Putamen (tissue), 1 donor: Measurements from ENCODE around the gene STUB1.

Source experiments
- DNase-seq: peaks from one replicate; pipeline ENCODE4 v3.0.0-alpha.2; 2016; ENCODE audit warnings: low spot score

The STUB1 gene

DNA sequence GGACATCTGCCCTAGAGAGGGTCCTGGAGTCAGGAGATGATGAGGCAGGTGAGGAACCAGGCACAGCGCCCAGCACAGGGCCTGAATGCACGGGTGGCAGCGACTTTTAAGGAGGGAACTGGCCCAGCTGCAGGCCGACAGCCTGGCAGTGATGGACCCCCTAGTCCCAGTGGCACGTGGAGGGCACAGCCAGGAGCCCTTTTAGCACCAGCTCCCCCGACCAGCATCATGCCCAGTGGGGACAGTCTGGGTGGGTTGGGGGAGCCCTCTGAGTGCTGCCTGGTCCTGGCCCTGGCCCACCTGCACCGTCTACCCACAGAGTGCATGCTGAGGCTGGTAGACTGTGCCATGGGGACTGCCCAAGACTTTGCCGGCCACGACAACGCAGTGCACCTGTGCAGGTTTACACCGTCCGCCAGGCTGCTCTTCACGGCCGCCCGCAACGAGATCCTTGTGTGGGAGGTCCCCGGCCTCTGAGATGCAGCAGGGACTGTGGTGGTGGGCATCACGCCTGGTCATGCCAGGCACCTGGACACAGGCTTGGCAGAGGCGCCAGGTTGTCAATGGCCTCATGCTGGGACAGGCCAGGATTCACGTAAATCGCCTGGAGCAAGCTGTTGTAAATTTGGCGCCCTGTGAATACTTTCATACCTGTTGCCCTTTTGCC lies 13.0 kb upstream of the STUB1 start:
- DNase-seq: no peak

GRCh38 chr16:667780-668518 lies 12.3 kb upstream of the STUB1 start, which contains the start of gene RHOT2:
TSS of gene RHOT2 (plus strand) at chr16:668132. CDS start at chr16:668200, 68 bp downstream.
- peak; percentile 92 for DNase-seq

- DNase-seq: no peak
These were observed 11.6 kb upstream of the STUB1 start for GRCh38 chr16:668519-669171.

DNA sequence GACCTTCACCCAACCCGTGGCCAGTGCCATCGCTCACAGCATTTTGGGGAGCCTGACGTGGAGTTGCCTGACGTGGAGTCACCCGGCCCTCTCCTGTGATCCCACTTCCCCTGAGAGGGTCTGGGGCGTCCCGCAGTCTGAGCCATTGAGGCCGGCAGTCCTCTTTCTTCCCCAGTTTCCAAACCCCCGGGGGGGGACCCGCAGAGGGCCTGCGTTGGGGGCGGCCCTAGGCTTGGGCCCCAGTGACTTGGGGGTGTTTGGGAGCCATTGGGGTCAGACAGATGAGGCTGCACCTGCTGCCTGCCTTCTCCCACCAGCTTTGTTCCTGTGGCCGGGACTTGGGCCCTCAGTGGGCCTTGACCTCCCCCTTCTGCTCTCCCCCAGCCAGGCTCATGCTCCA lies 10.5 kb upstream of the STUB1 start:
- no peak for DNase-seq

DNA sequence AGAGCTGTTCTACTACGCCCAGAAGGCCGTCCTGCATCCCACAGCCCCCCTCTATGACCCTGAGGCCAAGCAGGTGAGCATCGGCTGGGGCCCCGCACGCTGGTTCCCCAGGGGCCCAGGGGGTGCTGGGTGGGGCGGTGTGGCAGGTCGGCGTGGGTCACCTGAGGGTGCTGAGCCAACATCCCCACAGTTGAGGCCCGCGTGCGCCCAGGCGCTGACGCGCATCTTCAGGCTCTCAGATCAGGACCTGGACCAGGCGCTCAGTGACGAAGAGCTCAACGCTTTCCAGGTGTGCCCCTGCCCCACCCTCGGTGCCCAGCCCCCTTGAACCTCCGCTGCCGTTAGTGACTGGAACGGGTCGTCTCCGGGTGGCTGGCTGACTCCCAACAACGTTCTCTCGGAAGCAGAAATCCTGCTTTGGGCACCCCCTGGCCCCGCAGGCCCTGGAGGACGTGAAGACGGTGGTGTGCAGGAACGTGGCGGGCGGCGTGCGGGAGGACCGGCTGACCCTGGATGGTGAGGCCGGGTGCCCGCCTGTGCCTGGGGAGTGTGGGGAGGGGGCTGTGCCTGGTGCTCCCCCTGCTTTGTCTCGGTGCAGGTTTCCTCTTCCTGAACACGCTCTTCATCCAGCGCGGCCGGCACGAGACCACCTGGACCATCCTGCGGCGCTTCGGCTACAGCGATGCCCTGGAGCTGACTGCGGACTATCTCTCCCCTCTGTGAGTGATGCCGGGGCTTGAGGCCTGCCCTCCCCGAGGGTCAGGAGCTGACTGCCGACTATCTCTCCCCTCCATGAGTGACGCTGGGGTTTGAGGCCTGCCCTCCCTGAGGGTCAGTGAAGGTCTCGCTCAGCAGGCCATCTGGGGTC lies 9.5 kb upstream of the STUB1 start:
- DNase-seq: no peak

GRCh38 chr16:671353-672131 lies 8.7 kb upstream of the STUB1 start:
- no peak for DNase-seq

- DNase-seq: no peak
These were observed 7.8 kb upstream of the STUB1 start for GRCh38 chr16:672371-672770.

DNA sequence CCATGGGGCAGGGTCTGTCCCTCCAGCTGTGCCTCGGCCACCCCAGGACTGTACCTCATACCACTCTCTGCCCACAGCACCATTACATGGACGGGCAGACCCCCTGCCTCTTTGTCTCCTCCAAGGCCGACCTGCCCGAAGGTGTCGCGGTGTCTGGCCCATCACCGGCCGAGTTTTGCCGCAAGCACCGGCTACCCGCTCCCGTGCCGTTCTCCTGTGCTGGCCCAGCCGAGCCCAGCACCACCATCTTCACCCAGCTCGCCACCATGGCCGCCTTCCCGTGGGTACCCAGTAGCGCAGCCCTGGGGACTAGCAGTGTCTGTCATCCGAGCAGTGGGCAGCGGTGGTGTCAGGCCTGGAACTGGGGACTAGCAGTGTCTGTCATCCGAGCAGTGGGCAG lies 7.4 kb upstream of the STUB1 start:
- no peak for DNase-seq

DNA sequence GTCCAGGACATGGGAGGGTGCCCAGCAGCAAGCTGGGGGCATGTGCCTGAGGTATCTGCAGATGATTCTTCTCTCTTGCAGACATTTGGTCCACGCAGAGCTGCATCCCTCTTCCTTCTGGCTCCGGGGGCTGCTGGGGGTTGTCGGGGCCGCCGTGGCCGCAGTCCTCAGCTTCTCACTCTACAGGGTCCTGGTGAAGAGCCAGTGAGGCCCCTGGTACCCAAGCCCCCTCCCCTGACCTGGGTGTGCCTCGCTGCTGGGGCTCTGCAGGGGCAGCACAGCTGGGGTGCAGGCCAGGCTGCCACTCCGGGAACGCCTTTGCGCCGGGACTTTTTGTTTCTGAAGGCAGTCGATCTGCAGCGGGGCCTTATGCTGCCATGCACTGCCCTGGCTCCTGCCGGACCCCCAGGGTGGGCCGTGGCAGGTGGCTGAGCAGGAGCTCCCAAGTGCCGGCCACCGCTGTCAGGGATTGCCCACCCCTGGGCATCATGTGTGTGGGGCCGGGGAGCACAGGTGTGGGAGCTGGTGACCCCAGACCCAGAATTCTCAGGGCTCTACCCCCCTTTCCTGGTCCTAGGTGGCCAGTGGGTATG lies 6.7 kb upstream of the STUB1 start:
- no peak for DNase-seq

- DNase-seq: no peak
These were observed 5.9 kb upstream of the STUB1 start for GRCh38 chr16:674214-674881.

DNA sequence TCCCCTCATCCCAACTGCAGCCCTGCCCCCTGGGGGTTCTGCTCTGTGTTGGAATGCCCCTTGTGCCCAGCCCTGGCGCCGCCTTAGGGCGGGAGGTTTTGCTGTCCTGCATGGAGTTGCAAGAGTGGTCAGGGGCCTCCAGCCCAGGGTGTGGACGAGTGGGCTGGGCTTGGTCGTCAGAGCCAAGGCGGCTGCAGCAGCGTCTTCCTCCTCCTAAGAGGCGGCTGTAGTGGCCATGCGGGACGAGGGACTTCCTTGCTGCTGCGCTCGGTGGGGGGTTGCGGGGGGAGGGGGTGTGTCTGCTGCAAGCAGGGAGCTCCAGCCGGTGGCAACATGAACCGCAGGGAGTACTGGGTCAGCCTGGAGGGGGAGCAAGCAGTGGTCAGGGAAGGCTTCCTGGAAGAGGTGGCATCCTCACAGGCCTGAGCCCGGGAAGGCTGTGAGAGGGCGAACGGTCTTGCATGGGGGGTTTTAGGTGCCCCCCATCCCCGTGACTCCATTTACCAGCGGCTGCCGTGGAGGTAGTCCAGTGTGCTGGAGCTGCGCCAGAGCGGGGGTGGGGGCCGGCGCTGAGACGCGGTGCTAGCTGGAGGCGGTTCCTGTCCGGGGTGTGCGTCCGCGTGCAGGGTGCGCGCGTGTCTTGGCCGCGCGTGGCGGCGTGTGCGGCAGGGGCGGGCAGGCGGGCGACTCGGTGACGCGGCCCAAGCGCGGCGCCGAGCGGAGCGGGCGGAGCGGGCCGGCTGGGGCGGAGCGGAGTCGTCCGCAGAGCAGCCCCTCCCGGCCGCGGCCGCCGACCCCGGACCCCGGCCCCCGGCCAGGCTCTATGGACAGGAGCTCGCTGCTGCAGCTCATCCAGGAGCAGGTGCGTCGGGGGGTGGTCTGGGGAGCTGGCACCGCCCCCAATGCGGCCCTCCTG lies 5.0 kb upstream of the STUB1 start, which contains the start of gene RHBDL1:
TSS of gene RHBDL1 (plus strand) at position 704 of the 916 bp plus-strand sequence. CDS start at position 824, 120 bp downstream.
- no peak for DNase-seq

DNA sequence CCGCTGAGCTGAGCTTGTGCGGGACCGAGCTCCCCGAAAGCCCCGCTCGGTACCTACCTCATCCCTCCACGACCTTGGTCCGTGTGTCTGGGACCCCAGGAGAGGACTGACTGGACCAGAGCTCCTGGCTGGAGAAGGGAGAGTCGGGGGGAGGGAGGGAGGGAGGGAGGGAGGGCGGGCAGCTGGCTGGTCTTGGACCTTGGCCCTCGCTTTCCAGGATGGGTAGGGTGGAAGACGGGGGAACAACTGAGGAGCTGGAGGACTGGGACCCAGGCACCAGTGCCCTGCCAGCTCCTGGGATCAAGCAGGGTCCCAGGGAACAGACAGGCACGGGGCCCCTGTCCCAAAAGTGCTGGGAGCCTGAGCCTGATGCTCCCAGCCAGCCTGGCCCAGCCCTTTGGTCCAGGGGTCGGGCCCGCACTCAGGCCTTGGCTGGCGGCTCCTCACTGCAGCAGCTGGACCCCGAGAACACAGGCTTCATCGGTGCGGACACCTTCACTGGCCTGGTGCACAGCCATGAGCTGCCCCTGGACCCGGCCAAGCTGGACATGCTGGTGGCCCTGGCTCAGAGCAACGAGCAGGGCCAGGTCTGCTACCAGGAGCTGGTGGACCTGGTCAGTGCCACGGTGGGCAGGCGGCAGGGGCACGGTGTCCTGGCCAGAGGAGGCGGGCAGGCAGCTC lies 4.2 kb upstream of the STUB1 start:
- no peak for DNase-seq

GRCh38 chr16:676565-676902 lies 3.7 kb upstream of the STUB1 start:
- no peak for DNase-seq

GRCh38 chr16:676913-677312 lies 3.3 kb upstream of the STUB1 start:
- DNase-seq: no peak

- no peak for DNase-seq
These were observed 2.7 kb upstream of the STUB1 start for GRCh38 chr16:677316-678190.

DNA sequence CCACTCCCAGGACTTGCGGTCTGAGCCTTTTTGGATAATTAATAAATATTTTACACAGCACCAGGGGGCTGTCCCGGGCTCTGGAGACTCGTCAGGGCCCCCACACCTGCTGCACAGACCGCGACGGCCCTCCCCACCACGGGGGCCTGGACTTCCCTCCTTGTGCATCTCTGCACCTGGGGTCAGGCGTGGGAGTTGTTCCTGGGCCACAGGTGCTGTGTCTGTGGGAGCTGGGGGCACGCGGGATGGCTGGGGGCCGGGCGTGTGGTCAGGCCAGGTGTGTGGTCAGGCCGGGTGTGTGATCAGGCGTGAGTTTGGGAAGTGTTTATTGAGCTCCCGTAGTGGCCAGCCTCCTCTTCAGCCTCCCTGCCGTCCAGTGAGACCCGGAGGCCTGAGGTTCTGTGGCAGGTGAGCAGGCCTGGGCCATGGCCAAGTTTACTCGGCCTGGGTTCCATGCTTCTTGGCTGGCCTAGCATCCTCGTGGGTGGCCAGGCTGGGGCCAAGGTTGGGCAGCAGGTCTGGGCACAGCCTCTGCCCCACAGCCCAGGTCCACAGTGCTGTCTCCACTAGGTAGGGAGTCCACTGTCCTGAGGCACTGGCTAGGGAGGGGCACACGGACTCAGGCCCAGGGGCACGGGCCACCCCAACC lies 1.9 kb upstream of the STUB1 start:
- DNase-seq: no peak
